BLaER1 (cell line): ENCODE data around the gene CLCN7.

Experiments used
- H3K27ac ChIP-seq: shearing (Covaris generic); formaldehyde crosslinking; 2 replicates; pipeline ENCODE4 v1.8.1; 2022
- H3K27me3 ChIP-seq: shearing (Covaris generic); formaldehyde crosslinking; 2 replicates; pipeline ENCODE4 v1.8.1; 2022
- H3K36me3 ChIP-seq: shearing (Covaris generic); formaldehyde crosslinking; 2 replicates; pipeline ENCODE4 v1.8.1; 2022
- H3K4me1 ChIP-seq: shearing (Covaris generic); formaldehyde crosslinking; 2 replicates; pipeline ENCODE4 v1.8.1; 2022
- H3K4me2 ChIP-seq: shearing (Covaris generic); formaldehyde crosslinking; 2 replicates; pipeline ENCODE4 v1.8.1; 2022
- H3K4me3 ChIP-seq: shearing (Covaris generic); formaldehyde crosslinking; 2 replicates; pipeline ENCODE4 v1.8.1; 2022
- H3K9ac ChIP-seq: shearing (Covaris generic); formaldehyde crosslinking; 2 replicates; pipeline ENCODE4 v1.8.1; 2022
- H3K9me3 ChIP-seq: shearing (Covaris generic); formaldehyde crosslinking; 2 replicates; pipeline ENCODE4 v1.8.1; 2022
- H4K20me1 ChIP-seq: shearing (Covaris generic); formaldehyde crosslinking; 2 replicates; pipeline ENCODE4 v1.8.1; 2022
- Cebpa-rat ChIP-seq: shearing (Covaris generic); IDR thresholded peaks from 2 replicates; pipeline ENCODE4 v1.8.1; 2022

CLCN7 gene

DNA sequence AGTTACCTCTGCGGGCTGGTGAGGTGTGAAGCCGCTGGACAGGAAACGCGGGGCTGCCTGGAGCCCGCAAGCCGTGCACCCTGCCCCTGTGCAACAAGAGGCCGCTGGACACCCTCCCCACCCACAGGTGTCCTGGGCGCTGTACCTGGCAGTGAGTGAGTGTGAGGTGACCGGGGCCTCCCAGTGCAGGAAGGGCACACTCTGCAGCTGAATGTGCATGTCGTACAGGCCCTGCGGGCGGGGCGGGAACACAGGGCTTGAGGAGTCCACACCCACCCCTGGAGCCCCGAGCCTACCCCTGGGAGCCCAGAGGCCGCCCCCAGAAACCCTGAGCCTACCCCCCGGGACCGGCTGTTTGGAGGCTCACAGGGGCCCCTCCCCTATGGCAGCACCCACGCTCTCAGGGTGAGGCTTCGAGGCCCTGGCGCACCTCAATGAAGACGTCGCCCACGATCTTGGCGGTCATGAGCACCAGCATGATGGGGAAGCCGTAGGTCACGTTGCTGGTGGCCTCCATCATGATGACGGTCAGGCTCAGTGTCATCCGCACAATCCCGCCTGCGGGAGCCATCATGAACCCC, 26.2 kb downstream of the CLCN7 start:
- Histone ChIP-seq H3K9ac (no peak overlapping the region), H3K9me3 (no peaks in the 10 kb centered on the region), H3K4me2 (no peak overlapping the region), H3K4me3 (no peak overlapping the region), H3K36me3 (peaks cover 77% of the 10 kb centered on the region), H3K27me3 (no peaks in the 10 kb centered on the region), H3K4me1 (peaks cover 46% of the 10 kb centered on the region), H4K20me1 (no peaks in the 10 kb centered on the region), H3K27ac (no peak overlapping the region)
- TF ChIP-seq Cebpa-rat = no peak

DNA sequence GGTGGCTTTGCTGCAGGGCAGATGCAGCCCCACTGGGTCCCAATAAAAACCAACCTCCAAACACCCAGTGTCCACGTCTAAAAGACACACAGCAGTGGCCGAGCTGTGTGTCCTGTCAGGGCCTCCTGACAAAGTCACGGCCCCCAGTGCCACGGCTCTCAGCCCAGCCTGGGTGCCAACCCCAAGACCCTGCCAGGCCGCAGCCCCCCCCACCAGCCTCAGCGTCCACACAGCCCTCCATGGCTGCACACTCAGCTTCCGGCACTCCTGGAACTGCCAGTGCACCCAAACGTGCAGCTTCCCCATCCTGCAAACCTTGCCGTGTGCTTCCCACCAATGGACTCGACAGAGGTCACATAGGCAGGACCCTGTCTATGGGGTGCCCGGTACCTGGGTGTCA, 26.9 kb downstream of the CLCN7 start:
- no peak overlapping the region for H3K9ac ChIP-seq
- H3K4me3 ChIP-seq = no peak overlapping the region
- no peaks in the 10 kb centered on the region for H3K9me3 ChIP-seq
- H3K27ac ChIP-seq = no peak overlapping the region
- H3K36me3 ChIP-seq = peaks cover 70% of the 10 kb centered on the region
- no peak overlapping the region for H3K4me2 ChIP-seq
- H3K27me3 ChIP-seq = no peaks in the 10 kb centered on the region
- TF ChIP-seq Cebpa-rat = no peak
- H3K4me1 ChIP-seq = peaks cover 49% of the 10 kb centered on the region
- no peaks in the 10 kb centered on the region for H4K20me1 ChIP-seq

DNA sequence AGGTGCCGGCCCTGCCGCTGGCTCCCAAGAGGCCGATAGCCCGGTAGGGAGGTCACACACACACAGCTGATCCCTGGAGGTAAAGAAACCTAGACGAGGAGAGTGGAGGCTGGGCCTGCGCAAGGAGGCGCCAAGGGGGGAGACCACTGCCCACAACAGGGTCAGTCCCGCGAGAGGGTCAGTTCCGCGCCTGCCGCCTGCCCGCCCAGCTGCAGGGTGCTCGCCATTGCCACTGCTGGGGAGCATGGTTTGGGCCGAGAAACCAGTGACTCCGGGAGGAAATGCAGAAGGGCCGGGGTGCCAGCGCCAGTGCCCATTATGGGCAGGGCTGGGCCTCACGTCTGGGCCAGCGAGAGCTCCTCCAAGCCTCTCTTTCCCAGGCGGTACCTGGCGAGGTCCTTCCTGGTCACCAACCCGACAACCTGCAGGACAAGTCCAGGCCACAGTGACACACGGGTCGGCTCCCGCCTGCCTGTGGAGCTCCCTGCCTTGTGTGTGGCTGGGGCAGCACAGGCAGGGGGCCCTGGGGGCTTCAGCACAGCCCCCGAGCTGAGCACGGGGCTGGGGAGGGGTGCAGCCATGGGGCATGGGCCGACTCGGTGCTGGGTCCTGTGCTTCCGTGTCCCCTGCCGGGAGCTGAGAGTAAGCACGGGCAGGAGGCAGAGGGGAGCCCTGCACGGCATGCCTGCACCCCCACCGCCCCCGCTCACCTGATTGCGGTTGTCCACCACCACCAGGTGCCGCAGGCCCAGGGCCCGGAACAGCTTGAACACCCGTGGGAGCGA, 28.3 kb downstream of the CLCN7 start:
- no peaks in the 10 kb centered on the region for H4K20me1 ChIP-seq
- no peaks in the 10 kb centered on the region for H3K27me3 ChIP-seq
- H3K36me3 ChIP-seq = peaks cover 60% of the 10 kb centered on the region
- no peak for TF ChIP-seq Cebpa-rat
- H3K4me3 ChIP-seq = no peak overlapping the region
- peak overlapping the region; percentile 83 for H3K9ac ChIP-seq
- peak overlapping the region; percentile 98 for H3K4me2 ChIP-seq
- H3K9me3 ChIP-seq = no peaks in the 10 kb centered on the region
- H3K27ac ChIP-seq = peak overlapping the region; percentile 99
- peaks cover 64% of the 10 kb centered on the region for H3K4me1 ChIP-seq

DNA sequence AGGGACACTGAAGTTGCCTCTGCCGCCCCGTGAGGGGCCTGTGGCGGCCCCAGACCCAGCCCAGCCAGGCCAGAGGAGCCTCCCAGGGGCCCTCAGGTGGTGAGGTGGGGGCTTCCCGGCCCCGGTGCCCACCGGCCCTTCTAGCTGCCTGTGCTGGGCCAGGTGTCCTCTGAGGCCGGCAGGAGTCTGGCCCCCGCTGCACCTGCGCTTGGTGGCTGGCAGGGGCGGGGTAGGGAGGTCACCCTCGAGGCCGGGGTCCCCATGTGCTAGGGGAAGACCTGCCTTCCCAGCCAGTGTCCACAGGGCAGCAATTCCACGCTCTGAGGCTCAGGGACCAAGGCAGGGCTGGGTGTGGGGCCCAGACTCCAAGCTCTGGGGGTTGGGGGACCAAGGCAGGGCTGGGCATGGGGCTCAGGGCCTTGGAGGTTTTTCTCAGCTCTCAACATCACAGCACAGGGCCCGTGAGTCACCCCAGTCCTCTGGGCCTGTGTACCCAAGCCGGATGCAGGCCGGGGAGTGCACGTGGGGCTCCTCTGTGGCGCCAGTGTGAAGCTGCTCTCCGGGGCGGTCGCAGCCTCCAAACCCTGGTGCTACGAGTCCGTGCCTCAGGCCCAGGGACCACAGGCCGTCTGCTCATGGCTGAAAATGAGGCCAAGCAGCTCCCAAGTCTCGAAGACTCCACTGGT, 29.2 kb downstream of the CLCN7 start:
- H4K20me1 ChIP-seq = no peaks in the 10 kb centered on the region
- H3K27ac ChIP-seq = peak overlapping the region; percentile 99
- H3K4me3 ChIP-seq = peak overlapping the region; percentile 53
- peak overlapping the region; percentile 83 for H3K9ac ChIP-seq
- no peak for TF ChIP-seq Cebpa-rat
- peaks cover 71% of the 10 kb centered on the region for H3K4me1 ChIP-seq
- no peaks in the 10 kb centered on the region for H3K9me3 ChIP-seq
- peaks cover 51% of the 10 kb centered on the region for H3K36me3 ChIP-seq
- H3K27me3 ChIP-seq = no peaks in the 10 kb centered on the region
- H3K4me2 ChIP-seq = peak overlapping the region; percentile 98

DNA sequence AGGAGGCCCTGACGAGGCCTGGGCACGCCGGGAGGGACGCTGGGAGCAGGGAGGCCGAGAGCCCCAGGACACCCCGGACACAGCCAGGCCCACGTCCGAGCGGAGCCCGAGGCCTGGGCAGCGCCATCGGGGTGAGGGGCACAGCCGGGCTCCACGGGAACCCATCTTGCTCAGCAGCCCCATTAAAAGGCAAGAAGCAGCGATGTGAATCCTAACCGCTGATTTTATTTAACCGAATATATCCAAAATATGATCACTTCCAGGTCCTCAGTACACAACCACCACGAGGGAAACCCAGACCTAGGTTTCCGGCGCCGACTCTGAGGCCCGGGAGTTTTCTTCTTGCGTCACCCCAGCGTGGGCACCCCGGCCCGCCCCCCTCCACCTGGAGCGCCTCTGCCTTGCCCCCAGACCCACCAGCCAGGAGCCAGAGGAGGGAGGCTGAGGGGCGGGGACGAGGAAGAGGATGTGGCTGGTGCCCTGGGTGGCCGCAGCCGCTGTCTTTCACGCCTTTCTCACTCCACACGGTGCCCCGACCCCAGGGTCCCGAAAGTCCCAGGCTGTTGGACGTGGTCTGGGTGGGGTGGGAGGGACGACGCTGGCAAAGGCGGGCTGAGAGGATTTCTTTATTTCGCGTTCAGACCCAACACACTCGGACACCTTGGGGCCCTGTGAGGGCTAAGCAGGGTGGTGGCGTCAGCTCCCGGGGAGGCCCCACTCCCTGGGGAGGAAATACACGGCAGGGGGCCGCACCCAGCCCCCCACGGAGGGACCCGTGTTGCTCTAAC, 29.9 kb downstream of the CLCN7 start:
- H3K9ac ChIP-seq = peak overlapping the region; percentile 83
- H3K4me2 ChIP-seq = peak overlapping the region; percentile 98
- TF ChIP-seq Cebpa-rat = peak; percentile 57; the same call in 1 of the 2 replicates
- H3K27me3 ChIP-seq = no peaks in the 10 kb centered on the region
- H3K27ac ChIP-seq = peak overlapping the region; percentile 99
- peaks cover 44% of the 10 kb centered on the region for H3K36me3 ChIP-seq
- H3K4me1 ChIP-seq = peaks cover 72% of the 10 kb centered on the region
- peak overlapping the region; percentile 53 for H3K4me3 ChIP-seq
- H3K9me3 ChIP-seq = no peaks in the 10 kb centered on the region
- no peaks in the 10 kb centered on the region for H4K20me1 ChIP-seq

DNA sequence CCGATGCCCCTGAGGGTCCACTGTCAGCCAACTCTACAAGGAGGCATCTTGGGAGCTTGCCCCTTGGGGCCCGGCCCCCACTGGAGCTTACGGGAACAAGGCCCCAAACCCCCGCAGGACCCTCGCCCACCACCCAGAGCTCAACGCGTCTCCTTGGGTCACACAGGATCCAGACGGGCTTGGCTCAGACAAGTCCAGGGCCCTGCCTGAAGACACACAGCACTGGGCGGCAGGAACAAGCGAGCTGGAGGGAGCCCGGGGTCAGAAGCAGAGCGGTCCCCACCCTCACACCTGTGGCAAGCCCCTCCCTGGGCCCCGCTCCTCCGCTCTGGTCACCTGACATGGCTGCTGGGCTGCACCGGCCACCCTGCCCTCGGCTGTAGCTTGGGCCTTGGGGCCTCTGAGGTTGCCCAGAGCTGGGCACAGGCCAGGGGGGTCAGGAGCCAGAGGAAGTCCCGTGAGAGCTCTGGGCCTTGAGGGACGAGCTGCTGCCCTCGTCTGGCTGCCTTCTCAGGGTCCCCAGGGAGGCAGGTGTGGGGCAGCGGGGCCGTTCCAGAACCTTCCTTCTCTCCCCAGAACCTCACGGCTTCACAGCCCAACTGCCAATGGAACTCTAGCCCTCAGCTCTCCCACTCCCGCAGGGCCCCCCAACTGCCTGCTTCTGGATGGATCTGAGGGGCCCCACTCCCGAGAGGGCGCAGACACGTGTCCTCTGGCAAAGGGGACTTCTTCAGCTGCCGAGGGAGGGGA, 30.7 kb downstream of the CLCN7 start, which contains the start of gene CCDC154:
CCDC154 (minus strand) TSS at position 577 of the 750 bp plus-strand sequence; CDS start at position 343, 234 bp downstream.
- no peaks in the 10 kb centered on the region for H3K27me3 ChIP-seq
- peak within 1 kb of the TSS; percentile 83 for H3K9ac ChIP-seq
- no peak for TF ChIP-seq Cebpa-rat
- peak within 1 kb of the TSS; percentile 98 for H3K4me2 ChIP-seq
- H3K4me3 ChIP-seq = peak within 1 kb of the TSS; percentile 53
- H4K20me1 ChIP-seq = no peaks in the 10 kb centered on the region
- H3K27ac ChIP-seq = peak within 1 kb of the TSS; percentile 99
- peaks cover 36% of the 10 kb centered on the region for H3K36me3 ChIP-seq
- H3K9me3 ChIP-seq = no peaks in the 10 kb centered on the region
- peaks cover 80% of the 10 kb centered on the region for H3K4me1 ChIP-seq

DNA sequence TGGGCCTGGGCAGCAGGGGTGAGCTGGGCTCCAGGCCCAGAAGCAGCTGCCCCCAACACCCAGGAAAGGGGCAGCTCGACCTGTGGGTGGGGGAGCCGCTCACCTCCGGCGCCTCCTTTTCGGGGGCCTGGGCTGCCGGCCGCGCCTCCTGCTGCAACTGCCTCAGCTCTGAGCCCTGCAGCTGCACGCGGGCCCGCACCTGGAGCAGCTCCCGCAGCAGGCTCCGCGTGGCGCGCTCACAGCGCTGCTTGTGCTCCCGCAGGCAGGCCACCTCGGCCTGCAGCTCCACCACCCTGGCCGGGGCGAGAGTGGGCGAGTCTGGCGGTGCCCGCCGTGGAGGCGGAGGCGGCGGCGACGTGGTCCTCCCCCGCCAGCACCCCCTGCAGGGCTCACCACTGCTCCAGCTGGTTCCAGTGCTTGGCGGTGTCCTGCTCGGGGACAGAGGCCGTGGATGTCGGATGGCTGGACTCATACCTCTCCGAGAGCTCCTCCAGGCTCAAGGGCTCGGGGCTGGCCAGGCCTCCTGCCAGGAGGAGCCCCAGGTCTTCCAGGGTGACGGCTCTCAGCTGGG, 31.3 kb downstream of the CLCN7 start:
- peaks cover 87% of the 10 kb centered on the region for H3K4me1 ChIP-seq
- H3K9ac ChIP-seq = peak overlapping the region; percentile 83; the same call in 1 of the 2 replicates
- H3K36me3 ChIP-seq = peaks cover 30% of the 10 kb centered on the region
- peak overlapping the region; percentile 98 for H3K4me2 ChIP-seq
- TF ChIP-seq Cebpa-rat = no peak
- no peaks in the 10 kb centered on the region for H3K9me3 ChIP-seq
- H4K20me1 ChIP-seq = no peaks in the 10 kb centered on the region
- H3K4me3 ChIP-seq = peak overlapping the region; percentile 53; the same call in 1 of the 2 replicates
- no peaks in the 10 kb centered on the region for H3K27me3 ChIP-seq
- H3K27ac ChIP-seq = peak overlapping the region; percentile 99

DNA sequence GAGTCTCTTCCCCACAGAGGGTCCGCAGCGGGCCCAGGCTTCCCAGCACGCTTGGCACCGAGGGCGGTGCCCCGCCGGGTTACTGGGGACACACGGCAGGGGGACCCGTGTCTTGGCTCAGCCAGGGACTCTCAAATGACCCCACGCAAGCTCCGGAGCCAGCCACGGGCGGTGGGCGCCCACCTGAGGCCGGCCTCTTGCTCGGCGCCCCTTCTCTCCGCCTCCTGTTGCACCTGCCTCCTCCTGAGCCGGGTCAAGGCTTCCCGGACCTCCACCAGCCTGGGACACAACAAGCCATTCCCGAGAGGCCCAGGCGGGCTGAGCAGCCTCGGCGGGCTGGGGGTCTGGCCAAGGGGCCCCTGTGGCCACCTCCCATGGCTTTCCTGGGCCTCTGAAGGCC, 32.1 kb downstream of the CLCN7 start:
- H3K36me3 ChIP-seq = peaks cover 25% of the 10 kb centered on the region
- H3K27ac ChIP-seq = peak overlapping the region; percentile 99
- H4K20me1 ChIP-seq = no peaks in the 10 kb centered on the region
- H3K4me2 ChIP-seq = peak overlapping the region; percentile 98; the same call in 1 of the 2 replicates
- H3K4me1 ChIP-seq = peaks cover 91% of the 10 kb centered on the region
- no peaks in the 10 kb centered on the region for H3K9me3 ChIP-seq
- no peak for TF ChIP-seq Cebpa-rat
- H3K9ac ChIP-seq = 0 out of 2 replicates have a peak overlapping the region, but pooled peaks have one; percentile 10
- no peak overlapping the region for H3K4me3 ChIP-seq
- H3K27me3 ChIP-seq = no peaks in the 10 kb centered on the region
